B cell (primary cell): ENCODE measurements around the gene DSN1. TPM values are rescaled to one million over a fixed set of nuclear protein-coding genes. Genes with fewer than 3 reads are reported as not detected.

Source experiments
- ATAC-seq: fragments of 200-7000 bp; cut with Tn5 transposase; one replicate; pipeline ENCODE4 v1.10.0; 2021; ENCODE audit warnings: low read depth, mild to moderate bottlenecking, moderate number of reproducible peaks, moderate library complexity
- CTCF ChIA-PET: fragments of 350-600 bp; sonication (Branson Sonifier 250); formaldehyde crosslinking; loops from one replicate; lab custom pipeline; 2021; ENCODE audit warnings: antibody characterized with exemption, inconsistent platforms; lab: Charles Lee
- POLR2A ChIA-PET: fragments of 350-600 bp; sonication (Branson Sonifier 250); formaldehyde crosslinking; loops from one replicate; lab custom pipeline; 2021; ENCODE audit warnings: antibody characterized with exemption; lab: Charles Lee
- DNase-seq: peaks from one replicate; pipeline ENCODE4 v3.0.0; 2013
- H2AFZ ChIP-seq: 2 replicates; pipeline ENCODE4 v1.6.1; 2012; ENCODE audit warnings: mild to moderate bottlenecking, low read depth, low read length; ENCODE audit not compliant: insufficient read depth, poor library complexity, severe bottlenecking
- H3K27ac ChIP-seq, 2 donors: 1 replicate in 1 of 2; 2 replicates in 1 of 2; pipeline ENCODE4 v1.5.1; 2012 to 2013; ENCODE audit warnings: low read length in 2 of 2, mild to moderate bottlenecking in 2 of 2, moderate library complexity in 1 of 2
- H3K27me3 ChIP-seq, 4 experiments: fragments of 200-600 bp in 1 of 4; sonication (generic) in 1 of 4; replicated peaks in 1 of 4; 1 replicate in 2 of 4; 2 replicates in 2 of 4; pipeline versions ENCODE4 v1.6.1 to v1.7.0; 2013 to 2016; ENCODE audit warnings: low read length in 3 of 4, mild to moderate bottlenecking in 2 of 4, mixed read lengths in 1 of 4, moderate library complexity in 1 of 4; ENCODE audit not compliant: insufficient read depth in 4 of 4, control insufficient read depth in 3 of 4; ENCODE audit errors: control extremely low read depth in 1 of 4
- H3K36me3 ChIP-seq, 2 experiments: replicated peaks in 1 of 2; 1 replicate in 1 of 2; 2 replicates in 1 of 2; pipeline versions ENCODE4 v1.6.1 to v1.7.1; 2013; ENCODE audit warnings: low read length in 1 of 2; ENCODE audit not compliant: insufficient read depth in 2 of 2, control insufficient read depth in 1 of 2; ENCODE audit errors: control extremely low read depth in 1 of 2, extremely low read depth in 1 of 2
- H3K4me1 ChIP-seq, 2 donors: fragments of 200-600 bp in 1 of 2; sonication (generic) in 1 of 2; 1 replicate in 1 of 2; 2 replicates in 1 of 2; pipeline versions ENCODE4 v1.5.1 to v1.6.1; 2013 to 2017; ENCODE audit warnings: low read length in 2 of 2; ENCODE audit not compliant: control insufficient read depth in 2 of 2, insufficient read depth in 2 of 2
- H3K4me2 ChIP-seq: replicated peaks from 2 replicates; pipeline ENCODE3; 2012; ENCODE audit warnings: mild to moderate bottlenecking, low read depth, low read length; ENCODE audit not compliant: poor library complexity, severe bottlenecking
- H3K4me3 ChIP-seq, 5 experiments: fragments of 200-600 bp in 1 of 5; sonication (generic) in 1 of 5; 1 replicate in 3 of 5; 2 replicates in 2 of 5; pipeline versions ENCODE4 v1.5.1 to v1.7.0; 2011 to 2016; ENCODE audit warnings: low read length in 4 of 5, mild to moderate bottlenecking in 4 of 5, low read depth in 2 of 5, control low read depth in 1 of 5, moderate library complexity in 1 of 5; ENCODE audit not compliant: insufficient read depth in 1 of 5; ENCODE audit errors: control extremely low read depth in 1 of 5, extremely low read depth in 1 of 5
- H3K79me2 ChIP-seq: fragments of 200-600 bp; sonication (generic); one replicate; pipeline ENCODE4 v1.6.0; 2016; ENCODE audit warnings: low read length; ENCODE audit not compliant: control insufficient read depth, insufficient read depth
- H3K9ac ChIP-seq: fragments of 200-600 bp; sonication (generic); 2 replicates; pipeline ENCODE4 v1.6.1; 2017; ENCODE audit warnings: mild to moderate bottlenecking, low read length, moderate library complexity
- H3K9me3 ChIP-seq, 3 donors: one replicate each; pipeline versions ENCODE4 v1.6.1 to v1.7.1; 2013; ENCODE audit warnings: low read length in 2 of 3; ENCODE audit not compliant: control insufficient read depth in 2 of 3, insufficient read depth in 1 of 3; ENCODE audit errors: control extremely low read depth in 1 of 3
- H4K20me1 ChIP-seq: 2 replicates; pipeline ENCODE4 v1.6.0; 2012; ENCODE audit warnings: mild to moderate bottlenecking, low read length; ENCODE audit not compliant: insufficient read depth, control insufficient read depth, poor library complexity, severe bottlenecking
- H3K27ac Mint-ChIP-seq: one replicate; pipeline ENCODE4 v1.8.0; 2021; ENCODE audit warnings: mixed read lengths
- H3K27me3 Mint-ChIP-seq: one replicate; pipeline ENCODE4 v1.8.0; 2021; ENCODE audit warnings: mixed read lengths
- H3K4me1 Mint-ChIP-seq: one replicate; pipeline ENCODE4 v1.8.0; 2021; ENCODE audit warnings: mixed read lengths
- H3K4me3 Mint-ChIP-seq: one replicate; pipeline ENCODE4 v1.8.0; 2021; ENCODE audit warnings: mixed read lengths
- H3K9me3 Mint-ChIP-seq: one replicate; pipeline ENCODE4 v1.8.0; 2022; ENCODE audit warnings: mixed read lengths; ENCODE audit not compliant: insufficient read depth
- EZH2 ChIP-seq: IDR thresholded peaks from 2 replicates; pipeline ENCODE4 v1.6.1; 2012; ENCODE audit warnings: borderline replicate concordance, low read depth, mild to moderate bottlenecking, moderate library complexity, low read length; ENCODE audit not compliant: insufficient read depth, poor library complexity, severe bottlenecking
- WGBS: methylation state at CpG from one replicate; pipeline ENCODE4 v1.1.5; 2013; ENCODE audit warnings: missing lambda C conversion rate; ENCODE audit not compliant: insufficient coverage; 5-methylcytosine and 5-hydroxymethylcytosine counted together
- intact Hi-C: fragments of 100-400 bp; cut with micrococcal nuclease; formaldehyde crosslinking; loops from one replicate; pipeline ENCODE4 v1.10.0; 2022
- polyA plus RNA-seq: library from polyadenylated mRNA; depleted of rRNA; stranded (reverse); fragments of >200 nt; gene quantifications from 2 replicates; pipeline ENCODE4 v1.2.3, GENCODE V29; 2012
- total RNA-seq, 2 donors: library from RNA; stranded (reverse); fragments of 120-200 nt in 1 of 2; gene quantifications; 1 replicate in 1 of 2; 2 replicates in 1 of 2; pipeline versions ENCODE4 v1.2.3 to v1.2.4, GENCODE V29; 2013 to 2022
- TF ChIP-seq, protein P1 (sequence below): fragments of 200-600 bp; IDR thresholded peaks from one replicate; pipeline ENCODE4 v1.8.0; 2022; ENCODE audit warnings: antibody characterized with exemption, mild to moderate bottlenecking

Gene DSN1
- total and polyA plus RNA-seq, 2 donors (not counting 1 experiment from before 2014, with no cell fraction given), result 13.2 to 17.1 TPM

DNA sequence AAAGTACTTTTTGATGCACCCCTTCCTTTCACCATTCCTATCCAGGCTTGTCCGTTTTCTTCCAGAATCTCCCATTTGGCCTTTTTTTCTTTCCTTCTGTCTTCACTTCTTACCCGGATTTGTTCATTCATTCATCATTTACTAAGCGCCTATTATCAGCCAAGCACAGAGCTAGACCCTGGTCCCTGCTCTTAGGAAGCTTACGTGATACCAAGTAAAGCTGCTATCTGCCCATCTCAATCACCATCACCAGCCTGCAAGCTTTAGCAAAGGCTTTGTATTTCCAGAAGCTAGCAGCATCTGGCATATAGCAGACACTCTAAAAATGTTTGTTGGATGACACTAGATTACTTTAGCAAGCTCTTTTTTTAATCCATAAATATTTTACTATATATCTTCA lies 32.5 kb downstream of the DSN1 start:
- Histone ChIP-seq H3K4me3 (no peak overlapping the region), H3K4me2 (no peak overlapping the region), H3K27ac (no peak overlapping the region), H3K4me1 (peaks cover 8 to 9% of the 10 kb centered on the region in 2 donors), H4K20me1 (no peaks in the 10 kb centered on the region), H3K9me3 (no peaks in the 10 kb centered on the region), H2AFZ (no peak overlapping the region), H3K79me2 (peaks cover 22% of the 10 kb centered on the region), H3K9ac (no peak overlapping the region), H3K36me3 (no peaks in the 10 kb centered on the region), H3K27me3 (no peaks in the 10 kb centered on the region)
- ChIA-PET CTCF (interaction anchor here (0.8 to 1.5 kb wide), 4 partner anchors 14 to 75 kb away, joined by 3 to 4 read pairs (median 3); no protein-coding TSS in a partner anchor), POLR2A (no interaction called here)
- no peak for TF ChIP-seq EZH2
- TF ChIP-seq, protein P1, sequence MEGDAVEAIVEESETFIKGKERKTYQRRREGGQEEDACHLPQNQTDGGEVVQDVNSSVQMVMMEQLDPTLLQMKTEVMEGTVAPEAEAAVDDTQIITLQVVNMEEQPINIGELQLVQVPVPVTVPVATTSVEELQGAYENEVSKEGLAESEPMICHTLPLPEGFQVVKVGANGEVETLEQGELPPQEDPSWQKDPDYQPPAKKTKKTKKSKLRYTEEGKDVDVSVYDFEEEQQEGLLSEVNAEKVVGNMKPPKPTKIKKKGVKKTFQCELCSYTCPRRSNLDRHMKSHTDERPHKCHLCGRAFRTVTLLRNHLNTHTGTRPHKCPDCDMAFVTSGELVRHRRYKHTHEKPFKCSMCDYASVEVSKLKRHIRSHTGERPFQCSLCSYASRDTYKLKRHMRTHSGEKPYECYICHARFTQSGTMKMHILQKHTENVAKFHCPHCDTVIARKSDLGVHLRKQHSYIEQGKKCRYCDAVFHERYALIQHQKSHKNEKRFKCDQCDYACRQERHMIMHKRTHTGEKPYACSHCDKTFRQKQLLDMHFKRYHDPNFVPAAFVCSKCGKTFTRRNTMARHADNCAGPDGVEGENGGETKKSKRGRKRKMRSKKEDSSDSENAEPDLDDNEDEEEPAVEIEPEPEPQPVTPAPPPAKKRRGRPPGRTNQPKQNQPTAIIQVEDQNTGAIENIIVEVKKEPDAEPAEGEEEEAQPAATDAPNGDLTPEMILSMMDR, result no peak
- DNase-seq, result no peak
- no peaks in the 10 kb centered on the region for H3K9me3 Mint-ChIP-seq
- H3K4me1 Mint-ChIP-seq, result peaks cover 16% of the 10 kb centered on the region
- no peaks in the 10 kb centered on the region for H3K27me3 Mint-ChIP-seq
- 98% methylated on average over 3 of the region's 4 CpGs for WGBS
- no peak overlapping the region for H3K4me3 Mint-ChIP-seq
- intact Hi-C loops, result no loop called here
- no peak overlapping the region for H3K27ac Mint-ChIP-seq
- no peak for ATAC-seq

DNA sequence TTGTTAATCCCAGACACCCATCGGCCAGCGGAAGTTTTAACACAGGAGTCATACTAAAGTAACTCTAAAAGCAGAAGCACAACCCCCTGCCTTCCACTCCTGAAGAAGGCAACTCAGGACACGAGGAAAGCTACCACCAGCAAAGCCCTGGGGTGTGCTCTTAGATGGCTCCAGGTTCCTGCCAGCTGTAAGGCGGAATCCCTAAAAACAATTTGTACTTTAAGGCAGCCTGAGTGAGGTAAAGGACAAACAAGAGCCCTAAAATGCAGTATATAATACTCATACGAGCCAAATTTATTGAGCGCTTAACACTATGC lies 36.4 kb downstream of the DSN1 start:
- no peaks in the 10 kb centered on the region for H3K9me3 ChIP-seq
- Mint-ChIP-seq H3K9me3 (no peaks in the 10 kb centered on the region), H3K4me3 (no peak overlapping the region), H3K4me1 (peaks cover 6% of the 10 kb centered on the region), H3K27ac (no peak overlapping the region), H3K27me3 (no peaks in the 10 kb centered on the region)
- H3K4me3 ChIP-seq, result no peak overlapping the region
- H3K4me2 ChIP-seq, result no peak overlapping the region
- ATAC-seq (no peak), DNase-seq (no peak)
- H4K20me1 ChIP-seq, result no peaks in the 10 kb centered on the region
- intact Hi-C loops, result no loop called here
- ChIA-PET POLR2A (no interaction called here), CTCF (interaction anchor here (1.0 to 1.8 kb wide), 4 partner anchors 71 to 535 kb away, joined by 3 to 5 read pairs (median 4); no protein-coding TSS in a partner anchor)
- H3K79me2 ChIP-seq, result peaks cover 32% of the 10 kb centered on the region
- 90% methylated on average over 4 of the region's 6 CpGs for WGBS
- H3K27me3 ChIP-seq, result no peaks in the 10 kb centered on the region
- no peaks in the 10 kb centered on the region for H3K36me3 ChIP-seq
- H3K9ac ChIP-seq, result no peak overlapping the region
- no peak for TF ChIP-seq EZH2
- TF ChIP-seq, protein P1, result no peak
- H3K27ac ChIP-seq, result no peak overlapping the region
- H2AFZ ChIP-seq, result no peak overlapping the region
- no peaks in the 10 kb centered on the region for H3K4me1 ChIP-seq
